GM12874 (cell line): ENCODE results near the gene ZBTB7C.

Experiments
- TF ChIP-seq, protein P1 (sequence below): IDR thresholded peaks from 2 replicates; pipeline ENCODE4 v1.5.1; 2011; ENCODE audit warnings: low read depth, mild to moderate bottlenecking, control low read depth, low read length, moderate library complexity; ENCODE audit not compliant: insufficient read depth

ZBTB7C gene

DNA sequence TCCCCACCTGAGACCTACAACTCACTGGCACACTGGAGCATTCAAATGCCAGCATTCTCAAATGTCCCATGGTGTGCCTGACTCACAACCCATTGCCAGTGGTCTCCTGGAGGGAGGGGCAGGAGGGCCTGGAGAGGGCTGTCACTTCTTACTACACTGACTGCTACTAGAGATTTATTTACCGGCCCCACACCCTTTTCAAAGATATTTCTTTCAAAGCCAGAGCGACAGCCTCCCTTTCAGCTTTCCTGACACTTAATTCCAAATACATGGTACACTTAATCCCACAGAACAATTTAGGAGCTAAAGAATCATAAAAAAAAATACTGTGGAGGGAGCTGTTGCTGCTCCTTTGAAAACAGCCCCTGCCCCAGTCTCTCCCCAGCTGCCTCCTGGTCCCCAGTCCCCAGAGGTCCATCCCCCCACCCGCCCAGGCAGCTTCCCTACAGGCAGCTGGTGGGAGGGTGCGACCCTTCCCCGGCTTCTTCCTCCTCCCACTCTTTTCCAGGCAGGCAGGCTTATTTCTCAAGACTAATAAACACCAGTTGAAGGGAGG is 349.6 kb downstream of the ZBTB7C start:
- TF ChIP-seq, protein P1, sequence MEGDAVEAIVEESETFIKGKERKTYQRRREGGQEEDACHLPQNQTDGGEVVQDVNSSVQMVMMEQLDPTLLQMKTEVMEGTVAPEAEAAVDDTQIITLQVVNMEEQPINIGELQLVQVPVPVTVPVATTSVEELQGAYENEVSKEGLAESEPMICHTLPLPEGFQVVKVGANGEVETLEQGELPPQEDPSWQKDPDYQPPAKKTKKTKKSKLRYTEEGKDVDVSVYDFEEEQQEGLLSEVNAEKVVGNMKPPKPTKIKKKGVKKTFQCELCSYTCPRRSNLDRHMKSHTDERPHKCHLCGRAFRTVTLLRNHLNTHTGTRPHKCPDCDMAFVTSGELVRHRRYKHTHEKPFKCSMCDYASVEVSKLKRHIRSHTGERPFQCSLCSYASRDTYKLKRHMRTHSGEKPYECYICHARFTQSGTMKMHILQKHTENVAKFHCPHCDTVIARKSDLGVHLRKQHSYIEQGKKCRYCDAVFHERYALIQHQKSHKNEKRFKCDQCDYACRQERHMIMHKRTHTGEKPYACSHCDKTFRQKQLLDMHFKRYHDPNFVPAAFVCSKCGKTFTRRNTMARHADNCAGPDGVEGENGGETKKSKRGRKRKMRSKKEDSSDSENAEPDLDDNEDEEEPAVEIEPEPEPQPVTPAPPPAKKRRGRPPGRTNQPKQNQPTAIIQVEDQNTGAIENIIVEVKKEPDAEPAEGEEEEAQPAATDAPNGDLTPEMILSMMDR: no peak

DNA sequence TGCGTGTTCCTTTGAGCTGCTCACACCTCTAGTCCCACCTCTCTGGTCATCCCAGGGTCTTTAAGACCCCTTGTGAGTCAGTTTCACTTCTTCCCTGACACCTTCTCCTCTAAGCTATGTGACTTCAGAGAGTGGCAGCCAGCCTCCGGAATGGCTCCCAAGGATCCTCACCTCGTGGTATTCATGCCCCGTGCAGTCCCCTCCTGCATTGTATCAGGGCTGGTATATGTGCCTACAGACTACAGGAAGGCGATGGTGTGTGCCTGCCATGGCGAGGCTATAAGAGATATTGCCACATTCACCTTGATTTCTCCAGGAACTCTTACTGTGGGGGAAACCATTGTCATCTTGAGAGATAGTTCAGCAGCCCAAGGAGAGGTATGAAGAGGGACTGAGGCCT is 350.7 kb downstream of the ZBTB7C start:
- TF ChIP-seq, protein P1: no peak

DNA sequence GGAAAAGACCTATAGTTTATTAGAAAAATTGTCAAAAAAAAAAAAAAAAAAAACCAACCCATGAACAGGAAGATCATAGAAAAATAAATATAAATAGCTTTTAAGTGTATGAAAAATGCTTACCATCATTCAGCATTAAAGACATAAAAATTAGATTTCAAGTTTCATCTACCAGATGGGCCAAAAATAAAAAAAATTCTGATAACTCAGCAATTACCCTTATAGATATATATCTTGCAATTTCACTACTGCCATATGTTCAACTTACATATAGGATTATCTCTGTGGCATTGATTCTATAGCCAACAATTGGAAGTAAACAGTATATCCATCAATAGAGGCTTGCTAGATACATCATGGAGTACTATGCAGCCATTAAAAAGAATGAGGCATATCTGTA is 352.2 kb downstream of the ZBTB7C start:
- TF ChIP-seq, protein P1: no peak

DNA sequence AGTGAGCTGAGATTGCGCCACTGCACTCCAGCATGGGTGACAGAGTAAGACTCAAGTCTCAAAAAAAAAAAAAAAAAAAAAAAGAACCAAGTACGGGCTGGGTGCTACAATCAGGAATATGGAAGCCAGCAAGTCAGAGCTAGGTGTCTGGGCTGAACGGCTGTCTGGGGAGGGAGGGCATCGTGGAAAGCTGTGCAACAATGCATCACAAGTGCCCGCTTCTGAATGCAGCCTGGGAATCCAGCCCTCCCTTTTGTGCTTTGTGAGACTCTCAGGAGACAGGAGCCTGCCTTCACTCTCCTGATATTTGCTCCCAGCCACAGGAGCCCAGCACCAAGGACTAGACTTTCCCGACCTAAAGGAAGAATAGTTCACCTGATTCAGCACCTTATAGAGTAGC is 353.8 kb downstream of the ZBTB7C start:
- TF ChIP-seq, protein P1: no peak

DNA sequence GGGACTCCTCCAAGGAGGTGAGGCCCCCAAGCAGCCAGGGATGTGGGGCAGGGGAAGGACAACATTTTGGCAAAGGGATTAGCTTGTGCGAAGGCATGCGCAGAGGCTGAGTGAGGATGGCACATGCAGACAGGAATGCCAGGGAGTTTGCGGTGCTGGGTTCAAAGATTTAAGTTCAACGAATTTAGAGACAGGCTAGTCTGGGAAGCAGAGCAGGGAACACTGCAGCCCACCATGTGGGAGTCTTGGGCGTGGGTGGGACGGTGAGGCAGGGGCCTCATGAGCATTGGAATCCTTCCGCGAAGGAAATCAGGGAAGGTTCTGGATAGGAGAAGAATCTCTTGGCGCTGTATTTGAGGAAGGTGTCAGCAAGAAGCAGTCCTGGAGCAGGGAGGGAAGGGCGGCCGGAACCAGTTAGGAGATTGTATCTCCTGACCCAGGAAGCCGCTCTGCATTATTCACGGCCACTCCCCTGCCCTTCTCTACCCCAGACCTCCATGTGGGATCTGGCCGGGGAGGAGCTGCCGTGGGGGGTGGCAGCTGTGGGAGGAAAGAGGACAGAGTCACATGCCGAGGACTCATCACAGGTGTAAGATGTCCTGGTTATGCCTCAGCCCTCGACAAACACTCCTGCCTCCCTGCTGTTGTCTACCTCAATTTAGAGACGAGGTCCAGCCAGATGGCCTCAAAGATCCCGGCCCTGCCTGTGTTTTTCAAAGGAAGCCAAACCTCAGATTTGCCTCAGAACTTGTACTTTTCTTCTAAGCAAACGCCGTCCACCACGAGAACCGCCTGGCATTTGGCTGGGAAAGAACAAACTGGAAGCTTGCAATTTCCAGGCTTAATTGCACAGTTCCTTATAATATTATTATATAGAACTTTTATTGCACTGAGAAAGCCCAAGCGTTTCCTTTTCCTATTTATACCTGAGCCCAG is 355.0 kb downstream of the ZBTB7C start:
- TF ChIP-seq, protein P1: no peak

DNA sequence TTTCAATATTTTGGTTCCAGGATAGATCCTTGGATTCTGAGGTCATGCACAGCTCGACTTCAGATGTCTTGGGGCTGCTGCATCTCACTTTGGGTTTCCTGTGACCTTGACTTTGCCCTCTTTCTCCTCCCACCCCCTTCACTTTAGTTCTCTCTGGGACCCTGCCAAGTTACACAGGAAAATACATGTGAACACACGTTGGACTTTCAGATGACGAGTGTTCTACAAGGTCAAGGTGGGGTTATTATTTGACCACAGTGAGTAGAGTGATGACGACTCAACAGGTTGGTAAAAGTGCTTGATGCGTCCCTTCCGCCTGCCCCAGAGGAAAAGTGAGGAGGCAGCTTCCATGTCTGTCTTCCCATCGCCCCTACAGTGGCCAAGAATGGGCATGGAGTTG is 356.3 kb downstream of the ZBTB7C start:
- TF ChIP-seq, protein P1: no peak

DNA sequence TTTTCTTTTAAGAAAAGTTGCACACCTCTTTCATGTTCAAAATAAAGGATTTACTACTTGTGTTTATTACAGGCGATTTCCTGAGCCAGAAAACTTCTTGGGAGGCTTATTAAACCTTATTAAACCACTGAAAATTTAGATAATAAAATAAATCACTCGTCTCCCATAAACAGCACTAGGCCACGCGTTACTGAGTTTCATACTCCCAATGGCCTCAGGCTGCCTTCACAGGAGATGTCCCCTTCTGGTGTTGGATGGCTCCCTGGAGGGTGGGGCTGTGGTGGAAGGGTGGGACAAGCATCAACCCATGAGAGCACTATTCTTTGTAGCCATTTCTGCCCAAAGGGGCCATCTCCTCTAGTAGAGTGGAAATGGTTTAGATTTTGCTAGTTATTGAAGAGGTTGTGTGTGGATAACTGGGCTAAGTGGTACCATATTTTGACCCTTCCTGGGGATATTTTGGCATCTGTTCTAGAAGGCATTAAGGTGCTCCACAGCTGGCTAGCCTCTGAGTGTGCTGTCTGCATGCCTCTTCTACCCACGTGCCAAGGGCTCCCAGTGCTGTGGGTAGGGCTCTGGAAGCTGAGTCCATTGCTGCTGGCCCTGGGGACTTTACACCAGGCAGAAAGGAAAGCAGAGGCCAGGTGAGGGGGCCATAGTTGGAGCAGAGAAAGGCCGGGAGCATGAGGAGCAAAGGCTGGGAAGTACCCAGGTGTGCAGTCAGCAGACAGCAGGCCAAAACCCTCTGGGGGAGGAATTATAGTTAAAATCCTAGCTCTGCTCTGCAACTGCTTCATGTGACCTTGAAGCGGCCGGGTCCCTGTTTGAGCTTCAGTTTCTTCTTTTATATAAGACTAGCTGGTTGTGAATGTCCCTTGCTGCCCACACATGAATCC is 357.0 kb downstream of the ZBTB7C start:
- TF ChIP-seq, protein P1: no peak
